ENCODE results near the gene SKOR1. TPM values are rescaled to one million over a fixed set of nuclear protein-coding genes. Genes with fewer than 3 reads are reported as not detected.

Gene SKOR1
- total RNA-seq, 6 experiments from 2014 or later: 0.05 to 0.21 (median 0.09) TPM; not detected in 1

DNA sequence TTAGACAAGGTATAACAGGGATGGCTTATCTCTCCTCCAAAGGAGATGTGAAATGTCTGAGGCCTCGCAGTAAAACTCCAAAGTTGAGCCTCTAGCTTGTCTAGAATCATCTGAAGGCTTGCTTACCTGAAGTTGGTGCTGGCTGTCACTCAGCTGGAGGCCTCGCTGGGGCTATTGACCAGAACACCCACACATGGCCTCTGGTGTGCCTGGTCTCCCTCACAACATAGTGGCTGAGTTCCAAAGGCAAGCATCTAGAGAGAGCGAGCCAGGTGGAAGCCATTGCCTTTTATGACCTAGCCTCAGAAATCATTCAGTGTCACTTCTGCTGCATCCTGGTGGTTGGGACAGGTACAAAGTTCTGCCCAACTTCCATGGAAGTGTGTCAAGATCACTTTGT is 31.9 kb downstream of the SKOR1 start:
- DNase-seq (peak in 1 of 3 donors; percentile 48), ATAC-seq (peak in 3 of 4 donors; percentile 31 to 77 (median 51))
- H3K27ac ChIP-seq: no peak overlapping the region
- H3K4me3 ChIP-seq: no peak overlapping the region
- H3K36me3 ChIP-seq: no peaks in the 10 kb centered on the region
- 43% methylated on average over 2 of the region's 3 CpGs for WGBS (ENCODE audit: insufficient coverage, low coverage, low lambda C conversion rate, missing lambda C conversion rate)
- TF ChIP-seq POLR2A (IDR thresholded peaks at IDR 0.05): no peak
- TF ChIP-seq, protein P1, sequence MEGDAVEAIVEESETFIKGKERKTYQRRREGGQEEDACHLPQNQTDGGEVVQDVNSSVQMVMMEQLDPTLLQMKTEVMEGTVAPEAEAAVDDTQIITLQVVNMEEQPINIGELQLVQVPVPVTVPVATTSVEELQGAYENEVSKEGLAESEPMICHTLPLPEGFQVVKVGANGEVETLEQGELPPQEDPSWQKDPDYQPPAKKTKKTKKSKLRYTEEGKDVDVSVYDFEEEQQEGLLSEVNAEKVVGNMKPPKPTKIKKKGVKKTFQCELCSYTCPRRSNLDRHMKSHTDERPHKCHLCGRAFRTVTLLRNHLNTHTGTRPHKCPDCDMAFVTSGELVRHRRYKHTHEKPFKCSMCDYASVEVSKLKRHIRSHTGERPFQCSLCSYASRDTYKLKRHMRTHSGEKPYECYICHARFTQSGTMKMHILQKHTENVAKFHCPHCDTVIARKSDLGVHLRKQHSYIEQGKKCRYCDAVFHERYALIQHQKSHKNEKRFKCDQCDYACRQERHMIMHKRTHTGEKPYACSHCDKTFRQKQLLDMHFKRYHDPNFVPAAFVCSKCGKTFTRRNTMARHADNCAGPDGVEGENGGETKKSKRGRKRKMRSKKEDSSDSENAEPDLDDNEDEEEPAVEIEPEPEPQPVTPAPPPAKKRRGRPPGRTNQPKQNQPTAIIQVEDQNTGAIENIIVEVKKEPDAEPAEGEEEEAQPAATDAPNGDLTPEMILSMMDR (IDR thresholded peaks at IDR 0.05): no peak
- H3K9me3 ChIP-seq: no peaks in the 10 kb centered on the region
- H3K4me1 ChIP-seq: no peaks in the 10 kb centered on the region
- intact Hi-C loops (cut with DNase I): loop anchor here in 1 of 2 donors (10.0 kb wide), 1 partner anchor 298 kb away; no protein-coding TSS in a partner anchor
- H3K27me3 ChIP-seq: no peaks in the 10 kb centered on the region

DNA sequence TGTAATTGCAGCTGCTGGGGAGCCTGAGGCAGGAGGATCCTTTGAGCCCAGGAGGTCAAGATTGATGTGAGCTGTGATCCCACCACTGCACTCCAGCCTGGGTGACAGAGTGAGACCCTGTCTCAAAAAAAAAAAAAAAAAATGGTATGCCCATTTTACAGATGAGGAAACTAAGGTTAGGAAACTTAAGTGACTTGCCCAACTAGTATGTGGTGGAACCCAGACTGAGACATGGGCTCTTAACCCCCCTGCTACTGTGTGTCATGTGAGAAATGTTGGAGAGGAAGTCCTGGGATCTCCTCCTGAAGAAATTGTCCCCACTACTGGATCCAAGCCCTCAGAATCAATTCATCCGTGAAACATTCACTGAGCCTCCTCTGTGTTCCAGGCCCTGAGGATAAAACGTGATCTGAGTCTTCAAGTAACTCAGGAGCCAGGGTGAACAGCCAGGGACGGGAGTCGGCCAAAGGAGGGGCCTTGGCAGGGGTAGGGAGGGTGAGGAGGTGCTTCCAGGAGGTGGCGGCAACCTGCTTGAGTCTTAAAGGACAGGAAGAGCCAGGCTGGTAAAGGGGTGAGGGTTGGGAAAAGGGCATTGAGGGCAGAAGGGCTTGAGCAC is 34.1 kb downstream of the SKOR1 start:
- WGBS (ENCODE audit: insufficient coverage, low coverage, low lambda C conversion rate, missing lambda C conversion rate): 67% methylated on average over 4 of the region's 5 CpGs
- TF ChIP-seq POLR2A (IDR thresholded peaks at IDR 0.05): no peak
- TF ChIP-seq, protein P1 (IDR thresholded peaks at IDR 0.05): no peak
- Histone ChIP-seq H3K27me3 (no peaks in the 10 kb centered on the region), H3K36me3 (no peaks in the 10 kb centered on the region), H3K4me3 (no peak overlapping the region), H3K27ac (no peak overlapping the region), H3K9me3 (no peaks in the 10 kb centered on the region), H3K4me1 (peaks cover 0 to 4% (median 0%) of the 10 kb centered on the region in 4 donors)
- intact Hi-C loops (cut with DNase I): loop anchor here in 1 of 2 donors (10.0 kb wide), 1 partner anchor 295 kb away; no protein-coding TSS in a partner anchor
- ATAC-seq (no peak), DNase-seq (no peak)

DNA sequence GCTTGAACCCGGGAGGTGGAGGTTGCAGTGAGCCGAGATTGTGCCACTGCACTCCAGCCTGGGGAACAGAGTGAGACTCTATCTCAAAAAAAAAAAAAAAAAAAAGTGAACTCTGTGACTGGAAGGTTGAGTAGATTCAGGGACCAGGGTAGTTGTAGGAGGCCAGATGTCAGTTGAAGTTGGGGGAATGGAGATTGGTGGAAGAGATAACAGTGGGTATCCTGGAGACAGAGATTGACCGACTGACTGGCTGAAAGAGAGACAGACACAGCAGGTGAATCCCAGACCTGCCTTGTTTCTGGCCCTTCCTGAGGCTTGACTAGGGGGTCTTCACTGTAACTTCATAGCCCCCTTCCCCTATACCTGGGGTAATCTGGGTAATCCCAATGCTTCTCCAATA is 36.7 kb downstream of the SKOR1 start:
- Histone ChIP-seq H3K36me3 (no peaks in the 10 kb centered on the region), H3K9me3 (no peaks in the 10 kb centered on the region), H3K4me1 (peaks cover 0 to 4% (median 0%) of the 10 kb centered on the region in 4 donors), H3K27ac (no peak overlapping the region), H3K4me3 (no peak overlapping the region), H3K27me3 (no peaks in the 10 kb centered on the region)
- WGBS (ENCODE audit: insufficient coverage, low coverage, low lambda C conversion rate, missing lambda C conversion rate): 100% methylated on average over 1 of the region's 3 CpGs
- ATAC-seq (no peak), DNase-seq (no peak)
- TF ChIP-seq, protein P1 (IDR thresholded peaks at IDR 0.05): no peak
- TF ChIP-seq POLR2A (IDR thresholded peaks at IDR 0.05): no peak
- intact Hi-C loops (cut with DNase I): no loop called here

DNA sequence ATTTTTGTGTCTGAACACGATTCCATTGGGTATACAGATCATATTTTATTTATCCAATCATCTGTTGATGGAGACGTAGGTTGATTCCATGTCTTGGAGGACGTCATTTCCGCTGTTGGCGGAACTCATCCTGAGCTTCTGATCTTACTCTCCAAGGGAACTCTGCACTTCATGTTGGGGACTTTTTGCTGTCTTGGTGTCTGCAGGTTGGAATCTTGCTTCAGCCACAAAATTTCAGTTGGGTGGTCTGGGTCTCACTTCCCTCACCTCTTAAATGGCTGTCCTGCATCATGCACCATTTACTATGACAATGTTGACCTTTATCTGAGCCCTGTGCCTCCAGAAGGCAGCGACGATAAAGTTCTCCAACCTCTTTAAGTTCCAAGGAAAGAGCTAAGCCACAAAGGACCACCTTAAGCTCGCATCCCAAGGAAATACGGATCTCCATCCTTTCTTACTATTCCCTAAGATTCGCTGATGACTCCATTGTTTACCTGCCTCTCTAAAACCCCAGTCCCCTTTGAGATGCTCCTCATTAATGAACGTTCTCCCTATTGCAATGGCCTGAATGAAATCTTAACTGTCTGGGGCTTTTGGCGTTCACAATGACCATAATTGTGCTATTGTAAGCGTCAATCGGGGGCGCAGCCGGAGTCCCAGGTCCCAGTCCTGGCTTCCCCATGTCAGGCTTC is 37.6 kb downstream of the SKOR1 start:
- no peak for TF ChIP-seq POLR2A (IDR thresholded peaks at IDR 0.05)
- TF ChIP-seq, protein P1 (IDR thresholded peaks at IDR 0.05): no peak
- H3K4me3 ChIP-seq: peak overlapping the region in 2 of 3 donors; percentile 50 to 56
- ATAC-seq: no peak
- 50% methylated on average over 16 of the region's 16 CpGs for WGBS (ENCODE audit: insufficient coverage, low coverage, low lambda C conversion rate, missing lambda C conversion rate)
- peaks cover 0 to 4% (median 0%) of the 10 kb centered on the region in 4 donors for H3K4me1 ChIP-seq
- H3K9me3 ChIP-seq: no peaks in the 10 kb centered on the region
- no peaks in the 10 kb centered on the region for H3K36me3 ChIP-seq
- peak in 1 of 3 donors; percentile 13 for DNase-seq
- intact Hi-C loops (cut with DNase I): no loop called here
- H3K27ac ChIP-seq: no peak overlapping the region
- H3K27me3 ChIP-seq: no peaks in the 10 kb centered on the region
